ENCODE results near the gene SCN3B.

DNA sequence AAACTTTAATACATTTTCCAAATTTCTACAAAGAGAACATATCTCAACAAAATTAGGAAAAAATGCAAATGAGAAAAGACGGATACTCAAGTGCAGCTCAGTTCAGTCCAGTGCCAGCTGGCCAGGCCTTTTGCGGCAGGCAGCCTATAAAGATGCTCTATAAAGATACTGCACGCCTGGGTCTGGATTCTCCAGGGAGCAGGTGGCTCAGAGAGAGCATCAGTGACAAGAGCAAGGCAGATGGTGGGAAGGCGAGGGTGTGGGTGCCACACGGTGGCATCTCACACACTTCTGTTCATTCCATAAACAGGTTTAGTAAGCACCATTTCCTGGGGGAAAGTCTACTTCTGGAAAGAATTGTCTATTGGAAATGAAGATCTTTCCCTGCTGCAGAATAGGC lies 18.1 kb upstream of the SCN3B start:
- TF ChIP-seq POLR2A (IDR thresholded peaks at IDR 0.05) = no peak
- TF ChIP-seq, protein P1, sequence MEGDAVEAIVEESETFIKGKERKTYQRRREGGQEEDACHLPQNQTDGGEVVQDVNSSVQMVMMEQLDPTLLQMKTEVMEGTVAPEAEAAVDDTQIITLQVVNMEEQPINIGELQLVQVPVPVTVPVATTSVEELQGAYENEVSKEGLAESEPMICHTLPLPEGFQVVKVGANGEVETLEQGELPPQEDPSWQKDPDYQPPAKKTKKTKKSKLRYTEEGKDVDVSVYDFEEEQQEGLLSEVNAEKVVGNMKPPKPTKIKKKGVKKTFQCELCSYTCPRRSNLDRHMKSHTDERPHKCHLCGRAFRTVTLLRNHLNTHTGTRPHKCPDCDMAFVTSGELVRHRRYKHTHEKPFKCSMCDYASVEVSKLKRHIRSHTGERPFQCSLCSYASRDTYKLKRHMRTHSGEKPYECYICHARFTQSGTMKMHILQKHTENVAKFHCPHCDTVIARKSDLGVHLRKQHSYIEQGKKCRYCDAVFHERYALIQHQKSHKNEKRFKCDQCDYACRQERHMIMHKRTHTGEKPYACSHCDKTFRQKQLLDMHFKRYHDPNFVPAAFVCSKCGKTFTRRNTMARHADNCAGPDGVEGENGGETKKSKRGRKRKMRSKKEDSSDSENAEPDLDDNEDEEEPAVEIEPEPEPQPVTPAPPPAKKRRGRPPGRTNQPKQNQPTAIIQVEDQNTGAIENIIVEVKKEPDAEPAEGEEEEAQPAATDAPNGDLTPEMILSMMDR (IDR thresholded peaks at IDR 0.05) = no peak

Measured in testis (tissue), 2 donors.